PC-9 (cell line): ENCODE data around the gene SNAPC3. TPM values are rescaled to one million over a fixed set of nuclear protein-coding genes. Genes with fewer than 3 reads are reported as not detected.

Experiments used
- BruUV-seq: library from RNA; stranded (reverse); fragments of 400-500 nt; replicated peaks from 2 replicates; lab custom pipeline; 2021; lab: Mats Ljungman, UMichigan
- CTCF ChIA-PET: fragments of 300-600 bp; sonication (Branson Sonifier 250); formaldehyde crosslinking; loops from one replicate; lab custom pipeline; 2022; ENCODE audit warnings: antibody characterized with exemption; lab: Charles Lee
- POLR2A ChIA-PET: fragments of 300-600 bp; sonication (Branson Sonifier 250); formaldehyde crosslinking; loops from one replicate; lab custom pipeline; 2022; ENCODE audit warnings: antibody characterized with exemption; ENCODE audit not compliant: unreplicated experiment; lab: Charles Lee
- DNase-seq, 2 experiments: peaks; one replicate each; pipeline versions ENCODE4 v3.0.0 to v3.0.0-alpha.2; 2015 to 2022; ENCODE audit warnings: mixed read lengths in 1 of 2
- H2AFZ ChIP-seq: fragments of 200-600 bp; sonication (generic); 2 replicates; pipeline ENCODE4 v1.8.1; 2017; ENCODE audit warnings: antibody characterized with exemption
- H3F3A ChIP-seq: fragments of 200-600 bp; sonication (generic); 2 replicates; pipeline ENCODE4 v1.8.1; 2017; ENCODE audit warnings: antibody characterized with exemption, mild to moderate bottlenecking, low read depth; ENCODE audit not compliant: insufficient read depth
- H3K27ac ChIP-seq: fragments of 200-600 bp; sonication (generic); 2 replicates; pipeline ENCODE4 v1.6.1; 2016; ENCODE audit warnings: mixed run types
- H3K27me3 ChIP-seq: fragments of 200-600 bp; sonication (generic); 2 replicates; pipeline ENCODE4 v1.6.1; 2016; ENCODE audit warnings: low read depth, mixed run types; ENCODE audit not compliant: insufficient read depth
- H3K36me3 ChIP-seq: fragments of 200-600 bp; sonication (generic); 2 replicates; pipeline ENCODE4 v1.6.1; 2016; ENCODE audit warnings: low read depth, mixed run types
- H3K4me1 ChIP-seq: fragments of 200-600 bp; sonication (generic); replicated peaks from 2 replicates; pipeline ENCODE4 v1.6.1; 2016; ENCODE audit warnings: mixed run types; ENCODE audit not compliant: insufficient read depth
- H3K4me2 ChIP-seq: fragments of 200-600 bp; sonication (generic); 2 replicates; pipeline ENCODE4 v1.6.1; 2017; ENCODE audit warnings: mixed run types
- H3K4me3 ChIP-seq: fragments of 200-600 bp; sonication (generic); 2 replicates; pipeline ENCODE4 v1.6.1; 2016; ENCODE audit warnings: mixed run types
- H3K79me2 ChIP-seq: fragments of 200-600 bp; sonication (generic); 2 replicates; pipeline ENCODE4 v1.6.1; 2017; ENCODE audit warnings: low read depth, mixed run types
- H3K9me2 ChIP-seq: fragments of 200-600 bp; sonication (generic); 2 replicates; pipeline ENCODE4 v1.8.1; 2017; ENCODE audit warnings: mild to moderate bottlenecking; ENCODE audit not compliant: insufficient read depth
- H3K9me3 ChIP-seq: fragments of 200-600 bp; sonication (generic); 2 replicates; pipeline ENCODE4 v1.8.1; 2016; ENCODE audit warnings: low read depth; ENCODE audit not compliant: insufficient read depth
- H4K20me1 ChIP-seq: fragments of 200-600 bp; sonication (generic); 2 replicates; pipeline ENCODE4 v1.8.1; 2017; ENCODE audit not compliant: insufficient read depth
- CTCF ChIP-seq: fragments of 200-600 bp; sonication (generic); conservative IDR thresholded peaks from 2 replicates; pipeline ENCODE4 v1.6.1; 2017; ENCODE audit warnings: mixed run types, antibody characterized with exemption, mild to moderate bottlenecking, moderate library complexity
- EZH2 ChIP-seq: fragments of 200-600 bp; sonication (generic); IDR thresholded peaks from 2 replicates; pipeline ENCODE4 v1.8.0; 2017; ENCODE audit warnings: antibody characterized with exemption, low read depth
- intact Hi-C: fragments of 100-400 bp; cut with micrococcal nuclease; formaldehyde crosslinking; loops from one replicate; pipeline ENCODE4 v1.10.0; 2022; ENCODE audit not compliant: unreplicated experiment
- total RNA-seq: library from RNA; stranded (reverse); gene quantifications from 2 replicates; pipeline ENCODE4 v1.2.3, GENCODE V29; 2021

The SNAPC3 gene
- total RNA-seq, 1 experiment from 2014 or later, result 11.3 TPM

- Histone ChIP-seq H3K9me3 (no peaks in the 10 kb centered on the region), H3K4me2 (no peak overlapping the region), H3F3A (no peaks in the 10 kb centered on the region), H2AFZ (no peak overlapping the region), H3K79me2 (no peaks in the 10 kb centered on the region), H3K9me2 (no peaks in the 10 kb centered on the region), H3K27me3 (no peaks in the 10 kb centered on the region), H4K20me1 (no peaks in the 10 kb centered on the region), H3K4me3 (no peak overlapping the region), H3K27ac (no peak overlapping the region), H3K36me3 (no peaks in the 10 kb centered on the region), H3K4me1 (no peaks in the 10 kb centered on the region)
- ChIA-PET CTCF (no interaction called here), POLR2A (no interaction called here)
- BruUV-seq, result no TSS peak
- intact Hi-C loops, result no loop called here
- TF ChIP-seq EZH2 (no peak), CTCF (no peak)
- no peak for DNase-seq
These were observed 22.3 kb upstream of the SNAPC3 start for GRCh38 chr9:15400281-15400941.

- Histone ChIP-seq H2AFZ (no peak overlapping the region), H3K27ac (no peak overlapping the region), H3F3A (no peaks in the 10 kb centered on the region), H3K4me2 (no peak overlapping the region), H3K4me3 (no peak overlapping the region), H3K36me3 (no peaks in the 10 kb centered on the region), H3K9me2 (no peaks in the 10 kb centered on the region), H3K9me3 (no peaks in the 10 kb centered on the region), H3K27me3 (no peaks in the 10 kb centered on the region), H4K20me1 (no peaks in the 10 kb centered on the region), H3K4me1 (no peaks in the 10 kb centered on the region), H3K79me2 (no peaks in the 10 kb centered on the region)
- peak in 1 of 2 experiments; percentile 18 for DNase-seq
- POLR2A ChIA-PET, result no interaction called here
- TF ChIP-seq EZH2, result no peak
- no peak for TF ChIP-seq CTCF
- intact Hi-C loops, result no loop called here
- no TSS peak for BruUV-seq
- CTCF ChIA-PET, result no interaction called here
These were observed 21.4 kb upstream of the SNAPC3 start for GRCh38 chr9:15401266-15401665.

GRCh38 chr9:15403155-15403554 is 19.5 kb upstream of the SNAPC3 start:
- H3K27me3 ChIP-seq, result no peaks in the 10 kb centered on the region
- no peaks in the 10 kb centered on the region for H3K79me2 ChIP-seq
- H3K36me3 ChIP-seq, result no peaks in the 10 kb centered on the region
- no peaks in the 10 kb centered on the region for H3F3A ChIP-seq
- DNase-seq, result no peak
- H3K27ac ChIP-seq, result no peak overlapping the region
- no peak overlapping the region for H2AFZ ChIP-seq
- CTCF ChIA-PET, result interaction anchor here (0.6 kb wide), 1 partner anchor 1537 kb away, joined by 6 read pairs; no protein-coding TSS in a partner anchor
- POLR2A ChIA-PET, result no interaction called here
- no peaks in the 10 kb centered on the region for H3K9me2 ChIP-seq
- BruUV-seq, result no TSS peak
- H3K9me3 ChIP-seq, result no peaks in the 10 kb centered on the region
- TF ChIP-seq CTCF (peak; percentile 53; the same call in 1 of the 2 replicates), EZH2 (no peak)
- intact Hi-C loops, result no loop called here
- H4K20me1 ChIP-seq, result no peaks in the 10 kb centered on the region
- no peaks in the 10 kb centered on the region for H3K4me1 ChIP-seq
- H3K4me3 ChIP-seq, result no peak overlapping the region
- H3K4me2 ChIP-seq, result no peak overlapping the region
